Measurements from ENCODE around the gene MIS18BP1.

The MIS18BP1 gene

GRCh38 chr14:45194964-45195363, 58.0 kb downstream of the MIS18BP1 start:
- no peaks in the 10 kb centered on the region for H3K9me3 ChIP-seq (ENCODE audit: insufficient read depth, low read depth, low read length)
- H3K36me3 ChIP-seq (ENCODE audit: insufficient read depth, low read depth, low read length): peaks cover 9% of the 10 kb centered on the region; the same call in 1 of the 2 replicates
- H3K4me1 ChIP-seq (ENCODE audit: insufficient read depth, low read length): no peaks in the 10 kb centered on the region
- H3K27ac ChIP-seq (ENCODE audit: low read length): no peak overlapping the region
- no peaks in the 10 kb centered on the region for H3K27me3 ChIP-seq (ENCODE audit: insufficient read depth, low read length)
- no peak overlapping the region for H3K4me3 ChIP-seq (ENCODE audit: low read length)
- H3K9ac ChIP-seq (ENCODE audit: low read depth, low read length): no peak overlapping the region

GRCh38 chr14:45185100-45185814, 67.7 kb downstream of the MIS18BP1 start:
- H3K9me3 ChIP-seq (ENCODE audit: insufficient read depth, low read depth, low read length): no peaks in the 10 kb centered on the region
- H3K4me1 ChIP-seq (ENCODE audit: insufficient read depth, low read length): no peaks in the 10 kb centered on the region
- H3K27me3 ChIP-seq (ENCODE audit: insufficient read depth, low read length): no peaks in the 10 kb centered on the region
- H3K27ac ChIP-seq (ENCODE audit: low read length): no peak overlapping the region
- H3K36me3 ChIP-seq (ENCODE audit: insufficient read depth, low read depth, low read length): peaks cover 18% of the 10 kb centered on the region
- no peak overlapping the region for H3K9ac ChIP-seq (ENCODE audit: low read depth, low read length)
- no peak overlapping the region for H3K4me3 ChIP-seq (ENCODE audit: low read length)

- H3K4me1 ChIP-seq (ENCODE audit: insufficient read depth, low read length): no peaks in the 10 kb centered on the region
- H3K27me3 ChIP-seq (ENCODE audit: insufficient read depth, low read length): no peaks in the 10 kb centered on the region
- H3K9me3 ChIP-seq (ENCODE audit: insufficient read depth, low read depth, low read length): no peaks in the 10 kb centered on the region
- no peaks in the 10 kb centered on the region for H3K36me3 ChIP-seq (ENCODE audit: insufficient read depth, low read depth, low read length)
- no peak overlapping the region for H3K4me3 ChIP-seq (ENCODE audit: low read length)
- no peak overlapping the region for H3K27ac ChIP-seq (ENCODE audit: low read length)
- H3K9ac ChIP-seq (ENCODE audit: low read depth, low read length): no peak overlapping the region
Observed at GRCh38 chr14:45181806-45182205, 71.2 kb downstream of the MIS18BP1 start.

GRCh38 chr14:45181329-45181728, 71.7 kb downstream of the MIS18BP1 start:
- no peaks in the 10 kb centered on the region for H3K36me3 ChIP-seq (ENCODE audit: insufficient read depth, low read depth, low read length)
- no peaks in the 10 kb centered on the region for H3K4me1 ChIP-seq (ENCODE audit: insufficient read depth, low read length)
- no peak overlapping the region for H3K27ac ChIP-seq (ENCODE audit: low read length)
- H3K9ac ChIP-seq (ENCODE audit: low read depth, low read length): no peak overlapping the region
- no peaks in the 10 kb centered on the region for H3K27me3 ChIP-seq (ENCODE audit: insufficient read depth, low read length)
- H3K4me3 ChIP-seq (ENCODE audit: low read length): no peak overlapping the region
- H3K9me3 ChIP-seq (ENCODE audit: insufficient read depth, low read depth, low read length): no peaks in the 10 kb centered on the region

- Histone ChIP-seq H3K27ac (ENCODE audit: low read length) (no peak overlapping the region), H3K36me3 (ENCODE audit: insufficient read depth, low read depth, low read length) (peaks cover 6% of the 10 kb centered on the region; the same call in 1 of the 2 replicates), H3K9ac (ENCODE audit: low read depth, low read length) (no peak overlapping the region), H3K9me3 (ENCODE audit: insufficient read depth, low read depth, low read length) (no peaks in the 10 kb centered on the region), H3K4me3 (ENCODE audit: low read length) (no peak overlapping the region), H3K27me3 (ENCODE audit: insufficient read depth, low read length) (no peaks in the 10 kb centered on the region), H3K4me1 (ENCODE audit: insufficient read depth, low read length) (no peaks in the 10 kb centered on the region)
Observed at GRCh38 chr14:45177076-45177475, 75.9 kb downstream of the MIS18BP1 start.

- H3K27ac ChIP-seq (ENCODE audit: low read length): no peak overlapping the region
- no peak overlapping the region for H3K9ac ChIP-seq (ENCODE audit: low read depth, low read length)
- H3K4me1 ChIP-seq (ENCODE audit: insufficient read depth, low read length): no peaks in the 10 kb centered on the region
- peaks cover 29% of the 10 kb centered on the region for H3K36me3 ChIP-seq (ENCODE audit: insufficient read depth, low read depth, low read length)
- H3K9me3 ChIP-seq (ENCODE audit: insufficient read depth, low read depth, low read length): no peaks in the 10 kb centered on the region
- no peak overlapping the region for H3K4me3 ChIP-seq (ENCODE audit: low read length)
- no peaks in the 10 kb centered on the region for H3K27me3 ChIP-seq (ENCODE audit: insufficient read depth, low read length)
Observed at GRCh38 chr14:45169906-45170305, 83.1 kb downstream of the MIS18BP1 start.

- Histone ChIP-seq H3K4me3 (ENCODE audit: low read length) (no peak overlapping the region), H3K36me3 (ENCODE audit: insufficient read depth, low read depth, low read length) (peaks cover 16% of the 10 kb centered on the region; the same call in 1 of the 2 replicates), H3K27ac (ENCODE audit: low read length) (no peak overlapping the region), H3K9me3 (ENCODE audit: insufficient read depth, low read depth, low read length) (no peaks in the 10 kb centered on the region), H3K4me1 (ENCODE audit: insufficient read depth, low read length) (no peaks in the 10 kb centered on the region), H3K9ac (ENCODE audit: low read depth, low read length) (no peak overlapping the region), H3K27me3 (ENCODE audit: insufficient read depth, low read length) (no peaks in the 10 kb centered on the region)
Observed at GRCh38 chr14:45156067-45156466, 96.9 kb downstream of the MIS18BP1 start.
